IMR-90 (cell line): ENCODE measurements around the gene HOXA13. TPM values are rescaled to one million over a fixed set of nuclear protein-coding genes. Genes with fewer than 3 reads are reported as not detected.

Experiments
- ATAC-seq: fragments of 200-7000 bp; cut with Tn5 transposase; 2 replicates; pipeline ENCODE4 v1.9.1; 2020; ENCODE audit warnings: low read depth, mild to moderate bottlenecking, moderate library complexity
- BruUV-seq: library from RNA; stranded (reverse); fragments of 400-500 nt; replicated peaks from 2 replicates; lab custom pipeline; 2021; lab: Mats Ljungman, UMichigan
- CTCF ChIA-PET: fragments of 300-600 bp; formaldehyde crosslinking; extraction: SDS; loops from one replicate; lab custom pipeline; 2021; ENCODE audit warnings: antibody characterized with exemption; lab: Yijun Ruan, JAX
- POLR2A ChIA-PET: fragments of 300-600 bp; sonication (Branson Sonifier 250); formaldehyde crosslinking; loops from one replicate; lab custom pipeline; 2022; ENCODE audit warnings: antibody characterized with exemption; ENCODE audit not compliant: unreplicated experiment; lab: Charles Lee
- DNase-seq: peaks from one replicate; pipeline ENCODE4 v3.0.0; 2013
- H2AFZ ChIP-seq: replicated peaks from 2 replicates; pipeline ENCODE3; 2013; ENCODE audit warnings: low read length, mild to moderate bottlenecking; ENCODE audit not compliant: poor library complexity
- H2AK5ac ChIP-seq: 2 replicates; pipeline ENCODE4 v1.6.1; 2013; ENCODE audit warnings: low read depth, low read length, inconsistent platforms
- H2AK9ac ChIP-seq: replicated peaks from 2 replicates; pipeline ENCODE3; 2013; ENCODE audit warnings: mild to moderate bottlenecking, low read depth, low read length, moderate library complexity; ENCODE audit not compliant: poor library complexity
- H2BK120ac ChIP-seq: 2 replicates; pipeline ENCODE4 v1.6.1; 2013; ENCODE audit warnings: low read depth, low read length, inconsistent platforms
- H2BK15ac ChIP-seq: 3 replicates; pipeline ENCODE4 v1.6.1; 2013; ENCODE audit warnings: low read depth, low read length, inconsistent platforms
- H2BK20ac ChIP-seq: 2 replicates; pipeline ENCODE4 v1.6.1; 2013; ENCODE audit warnings: low read depth, mild to moderate bottlenecking, inconsistent platforms, low read length, moderate library complexity
- H2BK5ac ChIP-seq: 2 replicates; pipeline ENCODE4 v1.6.1; 2013; ENCODE audit warnings: mild to moderate bottlenecking, low read depth, low read length, inconsistent platforms; ENCODE audit not compliant: poor library complexity, severe bottlenecking
- H3K14ac ChIP-seq: replicated peaks from 2 replicates; pipeline ENCODE4 v1.6.1; 2013; ENCODE audit warnings: low read depth, low read length, inconsistent platforms
- H3K18ac ChIP-seq: 2 replicates; pipeline ENCODE4 v1.6.1; 2013; ENCODE audit warnings: low read depth, low read length, control low read depth
- H3K23ac ChIP-seq: 2 replicates; pipeline ENCODE4 v1.6.1; 2013; ENCODE audit warnings: low read depth, low read length, inconsistent platforms
- H3K27ac ChIP-seq: 2 replicates; pipeline ENCODE4 v1.5.1; 2013; ENCODE audit warnings: mild to moderate bottlenecking, control low read depth, low read length; ENCODE audit not compliant: insufficient read depth
- H3K27me3 ChIP-seq: 2 replicates; pipeline ENCODE4 v1.6.1; 2013; ENCODE audit warnings: low read length; ENCODE audit not compliant: control insufficient read depth, insufficient read depth
- H3K36me3 ChIP-seq: 2 replicates; pipeline ENCODE4 v1.6.1; 2013; ENCODE audit warnings: low read length, mixed read lengths; ENCODE audit not compliant: control insufficient read depth, insufficient read depth
- H3K4ac ChIP-seq: 2 replicates; pipeline ENCODE4 v1.6.1; 2013; ENCODE audit warnings: low read depth, low read length, inconsistent platforms
- H3K4me1 ChIP-seq: 2 replicates; pipeline ENCODE4 v1.6.1; 2013; ENCODE audit warnings: low read length, mixed read lengths; ENCODE audit not compliant: control insufficient read depth, insufficient read depth
- H3K4me2 ChIP-seq: 2 replicates; pipeline ENCODE4 v1.6.1; 2013; ENCODE audit warnings: low read depth, mild to moderate bottlenecking, control low read depth, low read length, moderate library complexity
- H3K4me3 ChIP-seq: 2 replicates; pipeline ENCODE4 v1.5.1; 2013; ENCODE audit warnings: low read depth, mild to moderate bottlenecking, control low read depth, low read length, moderate library complexity; ENCODE audit not compliant: insufficient read depth
- H3K56ac ChIP-seq: 2 replicates; pipeline ENCODE4 v1.6.1; 2013; ENCODE audit warnings: low read length, inconsistent platforms; ENCODE audit not compliant: insufficient read depth; ENCODE audit errors: extremely low read depth
- H3K79me1 ChIP-seq, 2 experiments: 2 replicates each; pipeline ENCODE4 v1.6.1; 2013; ENCODE audit warnings: low read length in 2 of 2, inconsistent platforms in 1 of 2, low read depth in 1 of 2
- H3K9ac ChIP-seq: 2 replicates; pipeline ENCODE4 v1.6.1; 2013; ENCODE audit warnings: low read depth, low read length, control low read depth
- H3K9me1 ChIP-seq: 2 replicates; pipeline ENCODE4 v1.6.1; 2013; ENCODE audit warnings: low read length, inconsistent platforms; ENCODE audit not compliant: insufficient read depth
- H3K9me3 ChIP-seq: 2 replicates; pipeline ENCODE4 v1.6.1; 2013; ENCODE audit warnings: low read length; ENCODE audit not compliant: control insufficient read depth, insufficient read depth
- H4K20me1 ChIP-seq: 2 replicates; pipeline ENCODE4 v1.6.1; 2013; ENCODE audit warnings: low read length, inconsistent platforms; ENCODE audit not compliant: insufficient read depth
- H4K5ac ChIP-seq: 2 replicates; pipeline ENCODE4 v1.6.1; 2013; ENCODE audit warnings: mild to moderate bottlenecking, low read depth, low read length, control low read depth
- H4K8ac ChIP-seq, 2 experiments: 2 replicates each; pipeline ENCODE4 v1.6.1; 2013; ENCODE audit warnings: low read depth in 2 of 2, low read length in 2 of 2, control low read depth in 1 of 2, inconsistent platforms in 1 of 2
- H4K91ac ChIP-seq: 2 replicates; pipeline ENCODE4 v1.6.1; 2013; ENCODE audit warnings: low read depth, low read length, inconsistent platforms; ENCODE audit not compliant: insufficient read depth
- BHLHE40 ChIP-seq: fragments of 150-350 bp; IDR thresholded peaks from 2 replicates; pipeline ENCODE4 v1.6.1; 2016; ENCODE audit warnings: mild to moderate bottlenecking, low read depth, low read length
- CEBPB ChIP-seq: IDR thresholded peaks from 2 replicates; pipeline ENCODE4 v1.6.1; 2012; ENCODE audit warnings: low read depth, low read length, improper control_type of control experiment
- FOS ChIP-seq: fragments of 150-350 bp; IDR thresholded peaks from 2 replicates; pipeline ENCODE4 v1.6.1; 2016; ENCODE audit warnings: low read depth, low read length
- MXI1 ChIP-seq: IDR thresholded peaks from 2 replicates; pipeline ENCODE4 v1.6.1; 2012; ENCODE audit warnings: low read depth, mild to moderate bottlenecking, low read length, moderate library complexity, borderline replicate concordance
- NFE2L2 ChIP-seq: fragments of 150-350 bp; IDR thresholded peaks from 2 replicates; pipeline ENCODE4 v1.6.1; 2016; ENCODE audit warnings: low read depth, mild to moderate bottlenecking, low read length
- POLR2A ChIP-seq: IDR thresholded peaks from 2 replicates; pipeline ENCODE4 v1.6.1; 2012; ENCODE audit warnings: mild to moderate bottlenecking, low read depth, low read length
- RAD21 ChIP-seq: IDR thresholded peaks from 2 replicates; pipeline ENCODE4 v1.6.1; 2012; ENCODE audit warnings: low read length, improper control_type of control experiment
- RCOR1 ChIP-seq: IDR thresholded peaks from 2 replicates; pipeline ENCODE4 v1.6.1; 2012; ENCODE audit warnings: mild to moderate bottlenecking, low read length, improper control_type of control experiment; ENCODE audit not compliant: insufficient replicate concordance
- RFX5 ChIP-seq: IDR thresholded peaks from 2 replicates; pipeline ENCODE4 v1.8.0; 2012; ENCODE audit warnings: low read depth, mild to moderate bottlenecking, low read length, moderate library complexity
- WGBS, 2 experiments: methylation state at CpG; one replicate each; pipeline versions ENCODE4 v1.1.5 to v1.1.7; 2013; ENCODE audit warnings: missing lambda C conversion rate in 2 of 2; ENCODE audit not compliant: insufficient read length in 1 of 2; ENCODE audit errors: extremely low coverage in 2 of 2; 5-methylcytosine and 5-hydroxymethylcytosine counted together
- dilution Hi-C: fragments of 300-500 bp; cut with HindIII; formaldehyde crosslinking; loops from one replicate; pipeline ENCODE4 v1.14.3; 2018; ENCODE audit warnings: low sequenced_read_pairs; ENCODE audit not compliant: unreplicated experiment
- in situ Hi-C: fragments of 300-500 bp; cut with MboI; formaldehyde crosslinking; loops from 3 replicates; pipeline ENCODE4 v1.14.3; 2019; ENCODE audit warnings: low sequenced_read_pairs, inconsistent platforms, mixed read lengths
- intact Hi-C: fragments of 100-400 bp; cut with micrococcal nuclease; formaldehyde crosslinking; loops from 2 replicates; pipeline ENCODE4 v1.10.0; 2022
- polyA plus RNA-seq, 3 experiments: library from polyadenylated mRNA; depleted of rRNA; stranded (reverse); fragments of >200 nt; gene quantifications; 2 replicates each; pipeline ENCODE4 v1.2.3, GENCODE V29; 2012; ENCODE audit warnings: low replicate concordance in 1 of 3
- total RNA-seq: library from RNA; depleted of rRNA; stranded (reverse); fragments of >200 nt; gene quantifications from 2 replicates; pipeline ENCODE4 v1.2.3, GENCODE V29; 2012
- TF ChIP-seq, protein P1 (sequence below): fragments of 150-350 bp; IDR thresholded peaks from 2 replicates; pipeline ENCODE4 v1.6.1; 2017; ENCODE audit warnings: mild to moderate bottlenecking, antibody characterized with exemption, low read length, low read depth
- TF ChIP-seq, protein P2 (sequence below): conservative IDR thresholded peaks from 2 replicates; pipeline ENCODE4 v1.5.1; 2012; ENCODE audit warnings: mild to moderate bottlenecking, low read depth, low read length, improper control_type of control experiment

Gene HOXA13
- total and polyA plus RNA-seq, 2 of the 4 experiments (the other 2 are of a cell fraction) = not detected

DNA sequence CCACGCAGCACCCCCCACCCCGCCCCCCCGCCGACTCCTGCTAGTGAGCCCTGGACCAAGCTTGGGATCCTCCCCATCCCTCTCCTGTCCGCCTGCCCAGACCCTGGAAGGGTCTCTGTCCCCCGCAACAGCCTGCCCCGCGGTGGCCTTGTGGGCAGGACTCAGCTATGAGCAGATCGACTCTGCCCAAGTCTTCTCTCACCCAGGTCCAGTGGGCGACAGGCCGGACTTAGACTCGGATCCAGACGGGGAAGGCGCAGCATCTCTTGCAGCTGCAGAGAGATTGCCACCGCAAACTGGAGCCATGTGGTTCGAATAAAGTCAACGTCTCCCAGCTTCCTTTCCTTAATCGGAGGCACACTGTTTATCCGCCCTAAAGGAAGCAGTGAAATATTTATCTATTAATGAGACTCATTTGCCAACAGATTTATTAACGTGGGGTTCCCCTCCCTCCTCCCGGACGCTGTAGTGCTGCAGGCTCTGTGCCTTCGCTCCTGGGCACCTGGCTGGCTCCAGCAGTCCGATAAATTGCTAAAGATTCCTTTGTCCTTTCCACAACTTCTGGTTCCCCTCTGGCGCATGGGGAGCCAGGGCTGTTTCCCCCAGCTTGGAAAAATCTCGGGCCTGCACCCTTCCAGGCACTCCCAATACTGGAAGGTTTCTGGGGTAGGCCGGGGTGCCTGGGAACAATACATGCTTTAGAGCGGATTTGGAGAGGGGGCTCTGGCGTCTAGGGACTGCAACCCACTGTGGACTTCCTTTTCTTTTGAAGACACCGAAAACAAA, 42.8 kb downstream of the HOXA13 start (continued):
- TF ChIP-seq, protein P1, sequence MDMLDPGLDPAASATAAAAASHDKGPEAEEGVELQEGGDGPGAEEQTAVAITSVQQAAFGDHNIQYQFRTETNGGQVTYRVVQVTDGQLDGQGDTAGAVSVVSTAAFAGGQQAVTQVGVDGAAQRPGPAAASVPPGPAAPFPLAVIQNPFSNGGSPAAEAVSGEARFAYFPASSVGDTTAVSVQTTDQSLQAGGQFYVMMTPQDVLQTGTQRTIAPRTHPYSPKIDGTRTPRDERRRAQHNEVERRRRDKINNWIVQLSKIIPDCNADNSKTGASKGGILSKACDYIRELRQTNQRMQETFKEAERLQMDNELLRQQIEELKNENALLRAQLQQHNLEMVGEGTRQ = no peak

DNA sequence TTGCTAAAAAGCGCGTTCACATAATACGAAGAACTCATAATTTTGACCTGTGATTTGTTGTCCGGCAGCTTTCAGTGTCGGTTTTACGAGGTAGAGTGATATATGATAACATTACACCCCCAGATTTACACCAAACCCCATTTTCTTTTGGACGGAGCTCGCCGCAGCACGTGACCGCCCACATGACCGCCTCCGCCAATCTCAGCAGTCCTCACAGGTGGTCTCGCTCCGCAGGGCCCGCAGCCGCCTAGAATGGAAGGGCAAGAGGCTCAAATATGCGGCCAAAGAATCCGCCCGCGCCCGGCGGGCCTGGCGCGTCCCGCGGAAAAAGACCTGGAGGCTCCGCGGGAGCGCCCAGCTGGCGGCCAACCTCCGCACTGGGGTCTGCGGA, 43.4 kb downstream of the HOXA13 start, which contains the start of gene HOXA7:
HOXA7 (minus strand) TSS at position 168 of the 391 bp plus-strand sequence; CDS start at position 38, 130 bp downstream.
- peak within 1 kb of the TSS; percentile 38; the same call in 1 of the 2 replicates for H3K56ac ChIP-seq
- intact Hi-C loops = no loop called here
- BruUV-seq = no TSS peak
- POLR2A ChIA-PET = no interaction called here
- H4K20me1 ChIP-seq = no peaks in the 10 kb centered on the region
- peak within 1 kb of the TSS; percentile 44; the same call in 1 of the 2 replicates for H3K9ac ChIP-seq
- peak within 1 kb of the TSS; percentile 69 for H3K4me3 ChIP-seq
- peak within 1 kb of the TSS; percentile 34 for H3K27ac ChIP-seq
- no peaks in the 10 kb centered on the region for H3K36me3 ChIP-seq
- no peak within 1 kb of the TSS for H2BK20ac ChIP-seq
- no peak within 1 kb of the TSS; the same call in 1 of the 2 replicates for H4K5ac ChIP-seq
- no peak within 1 kb of the TSS for H2BK120ac ChIP-seq
- no peak within 1 kb of the TSS for H2AK5ac ChIP-seq
- H3K9me3 ChIP-seq = no peaks in the 10 kb centered on the region
- peak within 1 kb of the TSS; percentile 80 to 90 for H4K8ac ChIP-seq
- H3K9me1 ChIP-seq = peaks cover 3% of the 10 kb centered on the region; the same call in 1 of the 2 replicates
- no peak within 1 kb of the TSS for H3K18ac ChIP-seq
- 2% methylated on average over 7 of the region's 33 CpGs; no CpG with 5 or more reads in 1 of the 2 experiments for WGBS, 2 experiments
- peak within 1 kb of the TSS; percentile 44; the same call in 1 of the 2 replicates for H3K14ac ChIP-seq
- H4K91ac ChIP-seq = no peak within 1 kb of the TSS; the same call in 1 of the 2 replicates
- H2AFZ ChIP-seq = peak within 1 kb of the TSS; percentile 90
- H3K23ac ChIP-seq = peak within 1 kb of the TSS; percentile 72
- in situ Hi-C loops = loop anchor here (5.0 kb wide), 2 partner anchors 789 to 1304 kb away; no protein-coding TSS in a partner anchor
- H3K27me3 ChIP-seq = no peaks in the 10 kb centered on the region; the same call in 1 of the 2 replicates
- H2BK5ac ChIP-seq = no peak within 1 kb of the TSS
- peak within 1 kb of the TSS; percentile 59 for H3K4ac ChIP-seq
- H3K4me2 ChIP-seq = peak within 1 kb of the TSS; percentile 88
- TF ChIP-seq CEBPB (no peak), RAD21 (no peak), FOS (peak; percentile 96), RCOR1 (no peak), POLR2A (no peak), NFE2L2 (no peak), RFX5 (no peak), BHLHE40 (peak; percentile 60), MXI1 (no peak)
- TF ChIP-seq, protein P1 = peak; percentile 100
- TF ChIP-seq, protein P2, sequence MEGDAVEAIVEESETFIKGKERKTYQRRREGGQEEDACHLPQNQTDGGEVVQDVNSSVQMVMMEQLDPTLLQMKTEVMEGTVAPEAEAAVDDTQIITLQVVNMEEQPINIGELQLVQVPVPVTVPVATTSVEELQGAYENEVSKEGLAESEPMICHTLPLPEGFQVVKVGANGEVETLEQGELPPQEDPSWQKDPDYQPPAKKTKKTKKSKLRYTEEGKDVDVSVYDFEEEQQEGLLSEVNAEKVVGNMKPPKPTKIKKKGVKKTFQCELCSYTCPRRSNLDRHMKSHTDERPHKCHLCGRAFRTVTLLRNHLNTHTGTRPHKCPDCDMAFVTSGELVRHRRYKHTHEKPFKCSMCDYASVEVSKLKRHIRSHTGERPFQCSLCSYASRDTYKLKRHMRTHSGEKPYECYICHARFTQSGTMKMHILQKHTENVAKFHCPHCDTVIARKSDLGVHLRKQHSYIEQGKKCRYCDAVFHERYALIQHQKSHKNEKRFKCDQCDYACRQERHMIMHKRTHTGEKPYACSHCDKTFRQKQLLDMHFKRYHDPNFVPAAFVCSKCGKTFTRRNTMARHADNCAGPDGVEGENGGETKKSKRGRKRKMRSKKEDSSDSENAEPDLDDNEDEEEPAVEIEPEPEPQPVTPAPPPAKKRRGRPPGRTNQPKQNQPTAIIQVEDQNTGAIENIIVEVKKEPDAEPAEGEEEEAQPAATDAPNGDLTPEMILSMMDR = no peak
- peak within 1 kb of the TSS; percentile 80 for H2AK9ac ChIP-seq
- peak; percentile 53 for ATAC-seq
- CTCF ChIA-PET = interaction anchor here (0.7 to 1.3 kb wide), 4 partner anchors 23 to 967 kb away, joined by 3 to 4 read pairs (median 3); no protein-coding TSS in a partner anchor
- H3K79me1 ChIP-seq = 0 out of 4 replicates have a peak, but pooled peaks cover 0 to 4% of the 10 kb centered on the region in 2 experiments
- dilution Hi-C loops = no loop called here
- H2BK15ac ChIP-seq = no peak within 1 kb of the TSS
- H3K4me1 ChIP-seq = peaks cover 6% of the 10 kb centered on the region; the same call in 1 of the 2 replicates
- peak; percentile 63 for DNase-seq
